HG02973 (cell line): ENCODE measurements around the gene IGSF9B.

Source experiments
- ATAC-seq: cut with Tn5 transposase; IDR thresholded peaks from one replicate; pipeline ENCODE4 v1.9.1; 2021; ENCODE audit warnings: moderate library complexity; ENCODE audit not compliant: unreplicated experiment

The IGSF9B gene

DNA sequence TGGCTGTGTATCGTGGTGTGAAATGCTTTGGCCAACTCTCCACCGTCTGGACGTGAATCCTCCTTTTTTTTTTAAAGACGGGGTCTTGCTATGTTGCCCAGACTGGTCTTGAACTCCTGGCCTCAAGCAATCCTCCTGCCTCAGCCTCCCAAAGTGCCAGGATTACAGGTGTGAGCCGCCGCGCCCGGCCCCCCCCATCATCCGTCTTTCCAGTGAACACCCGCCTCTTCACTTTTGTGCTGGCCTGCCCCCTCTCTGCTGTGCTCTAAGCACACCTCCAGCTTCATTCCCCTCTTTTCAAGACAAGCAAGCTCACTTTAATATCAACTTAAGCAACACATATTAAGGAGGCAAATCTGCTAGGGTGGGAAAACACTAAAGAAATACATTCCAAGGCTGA lies 35.3 kb downstream of the IGSF9B start:
- ATAC-seq, result no peak

DNA sequence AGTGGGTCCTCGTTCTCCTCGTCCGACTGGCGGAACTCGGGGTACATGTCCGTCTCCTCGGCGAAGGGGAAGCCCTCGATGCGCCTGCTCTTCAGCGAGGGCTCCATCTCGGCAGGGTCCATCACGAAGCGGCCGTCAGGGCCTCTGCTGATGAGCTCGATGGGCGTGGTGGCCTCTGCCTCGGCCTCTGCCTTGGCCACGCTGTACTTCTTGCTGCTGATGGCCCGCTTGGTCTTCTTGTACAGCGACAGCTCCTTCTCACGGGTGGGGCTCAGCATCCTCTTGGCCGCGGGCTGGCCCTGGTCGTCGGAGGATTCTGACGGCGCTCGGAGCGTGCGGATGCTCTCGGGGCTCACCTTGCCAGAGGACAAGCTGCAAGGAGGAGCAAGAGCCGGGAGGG lies 35.7 kb downstream of the IGSF9B start:
- no peak for ATAC-seq

- ATAC-seq, result no peak
Measured at GRCh38 chr11:133920109-133920990, 36.4 kb downstream of the IGSF9B start.

- ATAC-seq, result no peak
Measured at GRCh38 chr11:133919330-133920108, 37.2 kb downstream of the IGSF9B start.

DNA sequence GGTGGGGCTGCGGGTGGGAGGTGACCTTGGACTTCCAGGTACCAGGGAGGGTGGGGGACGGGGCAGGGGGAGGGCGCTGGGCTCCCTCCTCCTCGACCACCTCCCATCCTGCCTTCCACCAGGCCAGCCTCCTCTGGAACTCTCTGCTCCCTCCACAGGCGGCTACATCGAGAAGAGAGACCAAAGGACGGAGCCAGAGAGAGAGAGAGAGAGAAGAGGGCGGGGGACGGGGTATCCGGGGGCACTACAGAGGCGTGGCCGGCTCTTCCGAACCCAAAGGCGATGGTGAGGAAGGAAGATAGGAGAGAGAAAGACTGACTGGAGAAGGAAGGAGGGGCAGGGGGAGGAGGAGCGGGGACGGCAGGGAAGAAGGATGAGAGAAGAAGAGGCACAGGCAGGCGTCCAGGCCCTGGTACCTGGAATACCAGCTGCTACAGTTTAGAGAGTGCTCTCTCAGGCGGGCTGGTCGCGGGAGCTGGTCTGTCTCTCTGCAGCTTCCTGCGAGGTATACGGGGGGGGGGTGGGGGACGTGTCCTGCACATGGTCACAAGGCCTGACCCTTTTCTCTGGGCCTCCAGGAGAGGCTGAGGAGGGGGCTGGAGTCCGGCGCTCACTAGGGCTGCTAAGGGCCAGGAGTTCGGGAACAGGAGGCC lies 38.0 kb downstream of the IGSF9B start:
- no peak for ATAC-seq

- ATAC-seq, result no peak
Measured at GRCh38 chr11:133917921-133918607, 38.7 kb downstream of the IGSF9B start.

- no peak for ATAC-seq
Measured at GRCh38 chr11:133916784-133917440, 39.9 kb downstream of the IGSF9B start.

- no peak for ATAC-seq
Measured at GRCh38 chr11:133913761-133914160, 43.0 kb downstream of the IGSF9B start.

- peak; percentile 72 for ATAC-seq
Measured at GRCh38 chr11:133911171-133911570, 45.6 kb downstream of the IGSF9B start.

DNA sequence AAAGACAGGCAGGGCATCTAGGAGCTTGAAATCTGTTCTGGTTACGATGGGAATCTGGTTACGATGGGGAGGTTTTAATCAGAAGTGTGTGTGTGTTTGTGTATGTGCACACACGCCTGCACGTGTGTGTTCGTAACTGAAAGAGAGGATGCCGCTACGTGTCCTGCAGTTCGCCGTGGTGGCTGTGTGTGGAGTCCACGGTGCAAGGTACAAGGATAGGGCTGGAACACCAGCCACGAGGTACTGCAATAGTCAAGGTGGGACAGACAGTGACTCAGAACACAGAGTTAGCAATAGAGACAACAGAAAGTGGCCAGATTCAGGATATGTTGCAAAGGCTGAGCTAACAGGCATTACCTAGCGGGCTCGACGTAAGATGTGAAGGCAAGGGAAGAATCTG lies 46.7 kb downstream of the IGSF9B start:
- no peak for ATAC-seq

GRCh38 chr11:133908827-133909226 lies 47.9 kb downstream of the IGSF9B start:
- no peak for ATAC-seq

DNA sequence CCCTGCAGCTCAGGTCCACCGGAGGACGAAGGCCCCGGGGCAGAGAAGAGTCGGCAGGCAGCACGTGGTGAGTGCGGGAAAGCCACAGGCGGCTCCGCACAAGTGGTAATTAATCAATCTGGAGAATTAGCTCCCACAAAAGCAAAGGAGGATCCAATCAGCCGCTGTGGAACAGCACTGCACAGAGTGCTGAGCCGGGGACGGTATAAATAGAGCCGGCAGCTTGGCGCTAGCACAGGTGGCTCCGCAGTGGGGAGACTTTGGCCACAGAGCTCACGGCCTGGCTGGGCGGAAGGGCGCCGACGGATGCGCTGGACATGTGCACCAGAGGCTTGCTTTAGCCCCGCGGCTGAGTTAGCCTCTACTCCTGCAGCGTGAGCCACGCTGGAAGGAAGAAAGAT lies 48.9 kb downstream of the IGSF9B start:
- no peak for ATAC-seq

DNA sequence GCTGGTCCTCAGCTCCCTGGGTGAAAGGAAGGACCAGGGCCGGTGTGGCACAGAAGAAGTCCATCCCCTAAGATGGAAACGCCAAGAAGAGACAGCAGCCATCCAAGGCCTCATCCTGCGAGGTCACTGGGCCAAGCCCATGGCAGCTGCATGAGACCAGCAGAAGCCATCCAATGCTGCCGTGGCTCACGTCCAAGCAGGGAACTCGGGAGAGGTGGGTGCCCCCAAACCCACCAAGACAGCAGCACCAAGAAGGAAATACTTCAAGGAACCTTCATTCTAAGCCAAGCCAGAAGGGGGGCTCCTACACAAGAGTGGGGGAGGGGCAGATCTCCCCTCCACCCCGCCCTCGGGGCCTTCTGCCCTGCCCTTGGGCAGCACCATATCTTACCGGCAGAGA lies 49.6 kb downstream of the IGSF9B start:
- no peak for ATAC-seq

DNA sequence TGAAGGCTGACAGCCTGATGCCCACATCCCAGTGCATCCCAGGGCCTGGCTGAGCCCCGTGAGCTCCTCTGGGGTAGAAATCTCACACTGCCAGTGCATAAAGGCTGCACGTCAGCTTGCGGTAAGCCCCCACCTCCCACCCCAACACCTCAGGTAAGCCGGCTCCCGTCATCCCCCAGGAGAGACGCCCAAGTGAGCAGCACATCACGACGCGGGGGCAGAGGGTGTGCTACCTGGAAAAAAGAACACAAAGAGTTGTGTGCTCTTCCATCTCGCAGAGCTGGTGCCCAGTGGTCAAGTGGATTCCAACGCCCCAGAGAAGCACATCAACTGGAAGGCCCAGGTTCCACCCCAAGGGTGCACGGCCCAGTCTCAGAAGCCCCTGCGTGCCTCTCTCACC lies 50.0 kb downstream of the IGSF9B start:
- no peak for ATAC-seq

GRCh38 chr11:133906241-133906640 lies 50.5 kb downstream of the IGSF9B start:
- ATAC-seq, result no peak

- peak; percentile 53 for ATAC-seq
Measured at GRCh38 chr11:133905677-133906156, 51.1 kb downstream of the IGSF9B start.

DNA sequence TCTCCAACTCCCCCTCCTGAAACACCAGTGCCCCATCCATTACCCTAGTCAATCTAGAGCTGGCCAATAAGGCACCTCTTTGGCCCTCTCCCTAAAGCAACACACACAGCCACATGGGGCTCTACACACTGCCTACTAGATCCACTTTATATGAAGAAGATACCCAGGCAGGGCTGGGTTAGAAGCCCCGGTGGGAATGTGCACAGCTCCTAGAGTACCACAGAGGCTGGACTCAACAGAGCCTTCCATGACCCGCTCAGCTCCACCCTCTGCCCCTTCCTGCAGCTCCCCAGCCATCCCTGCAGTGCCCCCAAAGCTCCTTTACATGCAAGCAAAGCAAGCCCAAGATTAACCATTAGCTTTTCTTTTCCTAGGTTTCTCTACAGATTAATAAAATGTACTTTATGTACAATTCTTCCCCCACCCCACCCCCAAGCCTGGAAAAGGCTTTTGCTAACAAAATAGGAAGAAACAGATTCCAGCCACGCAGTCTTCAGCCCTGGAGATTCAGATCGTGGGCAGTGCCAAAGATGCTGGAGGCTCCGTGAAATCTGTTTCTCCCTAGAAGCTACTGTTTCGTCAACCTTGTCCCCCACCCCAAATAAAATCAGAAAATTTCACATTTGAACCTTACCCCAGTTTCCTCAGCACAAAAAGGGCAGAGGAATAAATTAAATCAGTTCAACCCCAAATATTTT lies 51.8 kb downstream of the IGSF9B start:
- no peak for ATAC-seq

GRCh38 chr11:133903875-133904817 lies 52.6 kb downstream of the IGSF9B start:
- ATAC-seq, result no peak

- ATAC-seq, result no peak
Measured at GRCh38 chr11:133903056-133903455, 53.7 kb downstream of the IGSF9B start.
